HFF-Myc (cell line): Measurements from ENCODE around the gene SLFN5.

Experiments
- DNase-seq: peaks from one replicate; pipeline ENCODE4 v3.0.0-alpha.2; 2011; ENCODE audit warnings: low read depth; ENCODE audit errors: extremely low read depth
- H3K4me3 ChIP-seq: replicated peaks from 2 replicates; pipeline ENCODE4 v1.5.1; 2011; ENCODE audit warnings: low read depth, mild to moderate bottlenecking, control low read depth, low read length
- TF ChIP-seq, protein P1 (sequence below): IDR thresholded peaks from 2 replicates; pipeline ENCODE4 v1.5.1; 2012; ENCODE audit warnings: mild to moderate bottlenecking, low read depth, low read length, control low read depth; ENCODE audit errors: missing control alignments

SLFN5 gene

DNA sequence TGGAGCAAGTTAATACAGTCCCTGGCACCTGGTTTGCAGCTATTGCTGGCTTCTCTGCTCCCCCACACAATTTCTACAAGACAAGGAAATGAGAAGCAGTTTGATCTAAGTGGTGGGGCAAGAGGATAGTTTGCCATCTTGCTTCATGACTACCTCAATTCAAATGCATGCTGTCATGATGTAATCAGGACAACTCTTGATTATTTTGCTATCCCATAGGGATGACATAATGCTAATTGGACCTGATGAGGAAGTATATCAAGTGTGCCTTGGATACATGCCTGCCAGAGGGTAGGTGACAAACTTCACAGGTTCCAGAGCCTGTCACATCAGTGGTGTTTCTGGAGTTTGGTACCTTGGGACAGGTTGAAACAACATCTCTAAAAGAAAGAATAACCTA, 40.9 kb downstream of the SLFN5 start:
- TF ChIP-seq, protein P1, sequence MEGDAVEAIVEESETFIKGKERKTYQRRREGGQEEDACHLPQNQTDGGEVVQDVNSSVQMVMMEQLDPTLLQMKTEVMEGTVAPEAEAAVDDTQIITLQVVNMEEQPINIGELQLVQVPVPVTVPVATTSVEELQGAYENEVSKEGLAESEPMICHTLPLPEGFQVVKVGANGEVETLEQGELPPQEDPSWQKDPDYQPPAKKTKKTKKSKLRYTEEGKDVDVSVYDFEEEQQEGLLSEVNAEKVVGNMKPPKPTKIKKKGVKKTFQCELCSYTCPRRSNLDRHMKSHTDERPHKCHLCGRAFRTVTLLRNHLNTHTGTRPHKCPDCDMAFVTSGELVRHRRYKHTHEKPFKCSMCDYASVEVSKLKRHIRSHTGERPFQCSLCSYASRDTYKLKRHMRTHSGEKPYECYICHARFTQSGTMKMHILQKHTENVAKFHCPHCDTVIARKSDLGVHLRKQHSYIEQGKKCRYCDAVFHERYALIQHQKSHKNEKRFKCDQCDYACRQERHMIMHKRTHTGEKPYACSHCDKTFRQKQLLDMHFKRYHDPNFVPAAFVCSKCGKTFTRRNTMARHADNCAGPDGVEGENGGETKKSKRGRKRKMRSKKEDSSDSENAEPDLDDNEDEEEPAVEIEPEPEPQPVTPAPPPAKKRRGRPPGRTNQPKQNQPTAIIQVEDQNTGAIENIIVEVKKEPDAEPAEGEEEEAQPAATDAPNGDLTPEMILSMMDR, result no peak
- H3K4me3 ChIP-seq, result no peak overlapping the region
- no peak for DNase-seq

DNA sequence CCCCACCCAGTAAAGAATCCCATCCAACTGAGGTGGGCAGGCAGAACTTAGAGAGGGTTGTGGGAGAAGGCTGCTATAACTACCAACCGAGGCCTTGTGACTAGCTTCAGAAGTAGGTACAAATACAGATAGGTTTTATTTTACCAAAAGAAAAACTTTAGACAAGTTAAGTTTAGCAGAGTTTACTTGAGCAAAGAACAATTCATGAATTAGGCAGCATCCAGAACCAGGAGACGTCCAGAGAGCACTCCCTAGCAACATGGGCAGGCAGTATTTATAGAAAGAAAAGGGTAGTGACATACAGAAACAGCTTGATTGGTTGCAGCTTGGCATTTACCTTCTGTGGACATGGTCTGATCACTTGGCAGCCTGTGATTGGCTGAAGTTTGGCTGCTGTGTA, 42.1 kb downstream of the SLFN5 start:
- TF ChIP-seq, protein P1, result no peak
- no peak for DNase-seq
- no peak overlapping the region for H3K4me3 ChIP-seq

DNA sequence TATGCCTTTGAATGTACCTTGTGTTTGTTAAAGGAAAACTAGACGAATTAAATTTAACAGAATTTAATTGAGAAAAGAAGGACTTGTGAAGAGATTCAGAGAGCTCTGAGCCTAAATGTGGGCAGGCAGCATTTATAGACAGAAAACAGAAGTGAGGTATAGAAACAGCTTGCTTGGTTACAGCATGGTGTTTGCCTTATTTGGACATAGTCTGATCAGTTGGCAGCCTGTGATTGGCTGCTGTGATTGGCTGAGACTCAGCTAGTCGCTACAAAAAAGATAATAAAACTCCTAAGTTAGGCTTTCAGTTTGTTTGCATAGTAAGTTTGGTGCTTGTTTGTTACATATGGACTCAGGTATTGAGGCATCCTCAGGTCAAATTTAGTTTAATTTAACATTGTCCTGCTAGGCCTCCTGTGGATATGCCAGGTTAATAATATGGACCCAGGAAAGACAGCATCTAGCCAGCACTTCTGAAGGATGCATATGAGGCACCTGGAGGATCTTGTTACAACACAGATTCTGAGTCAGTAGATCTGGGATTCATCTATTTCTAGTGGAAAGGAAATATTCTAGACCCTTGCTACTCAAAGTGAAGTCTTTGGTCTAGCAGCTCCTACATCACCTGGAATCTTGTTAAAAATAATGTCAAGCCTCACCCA, 43.4 kb downstream of the SLFN5 start:
- H3K4me3 ChIP-seq, result no peak overlapping the region
- no peak for DNase-seq
- TF ChIP-seq, protein P1, result no peak

DNA sequence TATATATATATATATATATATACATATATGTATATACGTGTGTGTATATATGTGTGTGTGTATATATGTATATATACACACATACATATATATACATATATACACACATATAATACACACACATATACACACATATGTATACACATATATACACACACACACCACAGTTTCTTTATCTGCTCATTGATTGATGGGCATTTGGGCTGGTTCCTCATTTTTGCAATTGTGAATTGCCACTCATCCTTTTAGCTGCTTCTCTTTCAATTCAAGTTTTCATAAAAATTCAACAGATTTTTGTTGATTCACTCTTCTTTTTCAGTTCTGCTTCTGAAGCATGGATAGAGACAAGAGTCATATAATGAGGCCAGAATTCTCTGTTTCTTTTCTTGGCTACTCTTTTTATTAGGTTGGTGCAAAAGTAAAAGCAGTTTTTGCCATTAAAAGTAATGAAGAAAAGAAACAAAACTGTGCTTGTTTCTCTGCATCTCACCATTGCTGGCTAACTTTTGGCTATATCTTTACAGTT, 44.5 kb downstream of the SLFN5 start:
- H3K4me3 ChIP-seq, result no peak overlapping the region
- no peak for DNase-seq
- TF ChIP-seq, protein P1, result no peak

DNA sequence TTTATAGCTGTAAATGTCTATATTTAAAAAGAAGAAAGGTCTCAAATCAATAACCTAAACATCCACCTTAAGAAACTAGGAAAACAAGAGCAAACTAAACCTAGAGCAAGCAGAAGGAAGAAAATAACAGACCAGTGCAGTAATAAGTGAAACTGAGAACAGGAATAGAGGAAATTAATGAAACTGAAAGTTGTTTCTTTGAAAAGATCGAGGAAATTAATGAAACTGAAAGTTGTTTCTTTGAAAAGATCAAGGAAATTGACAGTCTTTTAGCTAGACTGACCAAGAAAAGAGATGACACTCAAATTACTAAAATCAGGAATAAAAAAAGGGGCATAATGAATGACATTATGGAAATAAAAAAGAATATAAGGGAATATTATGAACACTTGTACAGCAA, 46.4 kb downstream of the SLFN5 start:
- no peak for DNase-seq
- TF ChIP-seq, protein P1, result no peak
- H3K4me3 ChIP-seq, result no peak overlapping the region

DNA sequence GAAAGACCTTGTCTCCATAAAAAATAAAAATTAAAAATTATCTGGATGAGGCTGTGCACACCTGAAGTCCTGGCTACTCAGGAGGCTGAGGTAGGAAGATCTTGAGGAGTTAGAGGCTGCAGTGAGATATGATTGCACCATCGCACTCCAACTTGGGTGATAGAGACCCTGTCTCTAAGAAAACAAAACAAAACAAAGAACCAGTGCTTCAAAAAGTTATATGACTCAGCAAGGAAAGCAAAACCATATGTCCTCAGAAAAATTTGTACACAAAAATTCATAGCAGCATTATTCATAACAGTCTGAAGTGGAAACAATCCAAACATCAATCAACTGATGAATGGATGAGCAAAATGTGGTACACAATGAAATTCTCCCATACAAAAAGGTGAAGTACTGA, 48.9 kb downstream of the SLFN5 start:
- no peak overlapping the region for H3K4me3 ChIP-seq
- TF ChIP-seq, protein P1, result no peak
- no peak for DNase-seq
